Stimulated activated CD8-positive, alpha-beta memory T cell treated with anti-CD3 and anti-CD28 coated beads, Interleukin-15, amount 100 ng/mL, for 48 hours (primary cell): ENCODE results near the gene SHQ1.

Experiments
- DNase-seq, 2 donors: peaks; one replicate each; pipeline ENCODE4 v3.0.0-alpha.2; 2020; ENCODE audit warnings: low read depth in 2 of 2

SHQ1 gene

GRCh38 chr3:72848703-72849081 lies 447 bp upstream of the SHQ1 start:
- no peak for DNase-seq

GRCh38 chr3:72847282-72847681 lies 963 bp downstream of the SHQ1 start:
- no peak for DNase-seq

GRCh38 chr3:72846166-72846565 lies 2.1 kb downstream of the SHQ1 start:
- DNase-seq = no peak

GRCh38 chr3:72844436-72844993 lies 3.7 kb downstream of the SHQ1 start:
- no peak for DNase-seq

- DNase-seq = no peak
Observed at GRCh38 chr3:72839057-72839456, 9.2 kb downstream of the SHQ1 start.

- no peak for DNase-seq
Observed at GRCh38 chr3:72836923-72837322, 11.3 kb downstream of the SHQ1 start.

GRCh38 chr3:72836416-72836815 lies 11.8 kb downstream of the SHQ1 start:
- no peak for DNase-seq

- DNase-seq = no peak
Observed at GRCh38 chr3:72830452-72831223, 17.6 kb downstream of the SHQ1 start.

- DNase-seq = no peak
Observed at GRCh38 chr3:72829701-72830100, 18.5 kb downstream of the SHQ1 start.

- no peak for DNase-seq
Observed at GRCh38 chr3:72821161-72821781, 27.0 kb downstream of the SHQ1 start.

GRCh38 chr3:72820415-72820814 lies 27.8 kb downstream of the SHQ1 start:
- no peak for DNase-seq

- no peak for DNase-seq
Observed at GRCh38 chr3:72818905-72819304, 29.3 kb downstream of the SHQ1 start.

GRCh38 chr3:72818092-72818773 lies 30.0 kb downstream of the SHQ1 start:
- DNase-seq = no peak

- DNase-seq = no peak
Observed at GRCh38 chr3:72816862-72817355, 31.3 kb downstream of the SHQ1 start.

- no peak for DNase-seq
Observed at GRCh38 chr3:72814308-72814707, 33.9 kb downstream of the SHQ1 start.

- no peak for DNase-seq
Observed at GRCh38 chr3:72812201-72812600, 36.0 kb downstream of the SHQ1 start.

GRCh38 chr3:72811571-72811970 lies 36.7 kb downstream of the SHQ1 start:
- DNase-seq = no peak

GRCh38 chr3:72810659-72811434 lies 37.4 kb downstream of the SHQ1 start:
- DNase-seq = no peak

GRCh38 chr3:72810063-72810462 lies 38.2 kb downstream of the SHQ1 start:
- DNase-seq = no peak

- no peak for DNase-seq
Observed at GRCh38 chr3:72804361-72804760, 43.9 kb downstream of the SHQ1 start.

- no peak for DNase-seq
Observed at GRCh38 chr3:72803573-72803972, 44.7 kb downstream of the SHQ1 start.

GRCh38 chr3:72802001-72802400 lies 46.2 kb downstream of the SHQ1 start:
- no peak for DNase-seq
